ENCODE results near the gene ZNF93. TPM values are rescaled to one million over a fixed set of nuclear protein-coding genes. Genes with fewer than 3 reads are reported as not detected.

Gene ZNF93
- total RNA-seq, result 5.9 and 12.8 TPM in 2 replicates

GRCh38 chr19:19900729-19901444 is at the start of gene ZNF93:
TSS of gene ZNF93 (plus strand) at chr19:19900946. CDS start at chr19:19901089, 143 bp downstream.

GRCh38 chr19:19865750-19866610 is 34.8 kb upstream of the ZNF93 start, which contains the start of gene ZNF253:
TSS of gene ZNF253 (plus strand) at chr19:19865882. CDS start at chr19:19865997, 115 bp downstream.

Other genes starting within 250 kb of the ZNF93 start
- 49.3 and 72.5 TPM in 2 replicates for gene ATP13A1, start 237.3 kb upstream of the ZNF93 start, total RNA-seq
- 6.9 and 14.7 TPM in 2 replicates for gene ZNF101, start 232.1 kb upstream of the ZNF93 start, total RNA-seq
- 5.2 and 5.5 TPM in 2 replicates for gene ZNF14, start 167.8 kb upstream of the ZNF93 start, total RNA-seq
- 6.9 and 13.1 TPM in 2 replicates for gene ZNF506, start 79.2 kb upstream of the ZNF93 start, total RNA-seq
- gene ZNF253, start 35.1 kb upstream of the ZNF93 start, total RNA-seq, result 6.5 and 6.7 TPM in 2 replicates
- gene ZNF682, start 138.6 kb downstream of the ZNF93 start, total RNA-seq, result 1.6 and 6.3 TPM in 2 replicates
- gene ZNF90, start 177.1 kb downstream of the ZNF93 start, total RNA-seq, result 0.65 and 1.5 TPM in 2 replicates